Measurements from ENCODE around the gene KLK8.

DNA sequence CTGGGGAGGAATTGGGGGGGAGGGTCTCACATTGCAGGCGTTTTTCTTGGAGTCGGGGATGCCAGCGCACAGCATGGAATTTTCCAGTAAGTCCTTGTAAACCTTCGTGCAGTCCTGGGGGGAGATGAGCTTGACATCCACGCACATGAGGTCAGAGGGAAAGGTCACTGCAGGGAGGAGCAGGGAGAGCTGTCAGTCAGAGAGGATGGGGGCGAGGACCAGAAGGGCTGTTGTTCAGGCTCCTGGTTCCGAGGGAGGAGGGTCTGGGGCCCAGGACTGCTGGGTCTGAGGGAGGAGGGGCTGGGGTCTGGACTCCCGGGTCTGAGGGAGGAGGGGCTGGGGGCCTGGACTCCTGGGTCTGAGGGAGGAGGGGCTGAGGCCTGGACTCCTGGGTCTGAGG, 21.6 kb downstream of the KLK8 start:
- TF ChIP-seq, protein P1, sequence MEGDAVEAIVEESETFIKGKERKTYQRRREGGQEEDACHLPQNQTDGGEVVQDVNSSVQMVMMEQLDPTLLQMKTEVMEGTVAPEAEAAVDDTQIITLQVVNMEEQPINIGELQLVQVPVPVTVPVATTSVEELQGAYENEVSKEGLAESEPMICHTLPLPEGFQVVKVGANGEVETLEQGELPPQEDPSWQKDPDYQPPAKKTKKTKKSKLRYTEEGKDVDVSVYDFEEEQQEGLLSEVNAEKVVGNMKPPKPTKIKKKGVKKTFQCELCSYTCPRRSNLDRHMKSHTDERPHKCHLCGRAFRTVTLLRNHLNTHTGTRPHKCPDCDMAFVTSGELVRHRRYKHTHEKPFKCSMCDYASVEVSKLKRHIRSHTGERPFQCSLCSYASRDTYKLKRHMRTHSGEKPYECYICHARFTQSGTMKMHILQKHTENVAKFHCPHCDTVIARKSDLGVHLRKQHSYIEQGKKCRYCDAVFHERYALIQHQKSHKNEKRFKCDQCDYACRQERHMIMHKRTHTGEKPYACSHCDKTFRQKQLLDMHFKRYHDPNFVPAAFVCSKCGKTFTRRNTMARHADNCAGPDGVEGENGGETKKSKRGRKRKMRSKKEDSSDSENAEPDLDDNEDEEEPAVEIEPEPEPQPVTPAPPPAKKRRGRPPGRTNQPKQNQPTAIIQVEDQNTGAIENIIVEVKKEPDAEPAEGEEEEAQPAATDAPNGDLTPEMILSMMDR (IDR thresholded peaks at IDR 0.05) = no peak
- TF ChIP-seq POLR2A (IDR thresholded peaks at IDR 0.05; ENCODE audit: low read depth) (no peak), POLR2AphosphoS5 (IDR thresholded peaks at IDR 0.05) (no peak), EP300 (IDR thresholded peaks at IDR 0.05) (no peak)

Data from esophagus muscularis mucosa (tissue), 4 donors.